SH-SY5Y (cell line): Measurements from ENCODE around the gene ZNF804A.

ENCODE experiments used
- GATA2 ChIP-seq: IDR thresholded peaks from 2 replicates; pipeline ENCODE4 v1.6.1; 2011; ENCODE audit warnings: mild to moderate bottlenecking, low read depth, low read length
- GATA3 ChIP-seq: IDR thresholded peaks from 2 replicates; pipeline ENCODE4 v1.6.1; 2011; ENCODE audit warnings: low read depth, mild to moderate bottlenecking, low read length, moderate library complexity

GRCh38 chr2:184906709-184907108 lies 308.4 kb downstream of the ZNF804A start:
- TF ChIP-seq GATA3: no peak
- no peak for TF ChIP-seq GATA2
